Mammary epithelial cell (primary cell): ENCODE results near the gene KCNMA1.

Experiments used
- CTCF ChIP-seq, 2 donors: IDR thresholded peaks in 1 of 2; conservative IDR thresholded peaks in 1 of 2; 2 replicates each; pipeline ENCODE4 v1.5.1; 2011 to 2012; ENCODE audit warnings: inconsistent platforms in 2 of 2, low read length in 2 of 2, mild to moderate bottlenecking in 2 of 2, control low read depth in 1 of 2, low read depth in 1 of 2; ENCODE audit not compliant: insufficient read depth in 1 of 2; ENCODE audit errors: extremely low read depth in 1 of 2
- EZH2 ChIP-seq: IDR thresholded peaks from 2 replicates; pipeline ENCODE4 v1.6.1; 2012; ENCODE audit warnings: low read length, inconsistent platforms, borderline replicate concordance

DNA sequence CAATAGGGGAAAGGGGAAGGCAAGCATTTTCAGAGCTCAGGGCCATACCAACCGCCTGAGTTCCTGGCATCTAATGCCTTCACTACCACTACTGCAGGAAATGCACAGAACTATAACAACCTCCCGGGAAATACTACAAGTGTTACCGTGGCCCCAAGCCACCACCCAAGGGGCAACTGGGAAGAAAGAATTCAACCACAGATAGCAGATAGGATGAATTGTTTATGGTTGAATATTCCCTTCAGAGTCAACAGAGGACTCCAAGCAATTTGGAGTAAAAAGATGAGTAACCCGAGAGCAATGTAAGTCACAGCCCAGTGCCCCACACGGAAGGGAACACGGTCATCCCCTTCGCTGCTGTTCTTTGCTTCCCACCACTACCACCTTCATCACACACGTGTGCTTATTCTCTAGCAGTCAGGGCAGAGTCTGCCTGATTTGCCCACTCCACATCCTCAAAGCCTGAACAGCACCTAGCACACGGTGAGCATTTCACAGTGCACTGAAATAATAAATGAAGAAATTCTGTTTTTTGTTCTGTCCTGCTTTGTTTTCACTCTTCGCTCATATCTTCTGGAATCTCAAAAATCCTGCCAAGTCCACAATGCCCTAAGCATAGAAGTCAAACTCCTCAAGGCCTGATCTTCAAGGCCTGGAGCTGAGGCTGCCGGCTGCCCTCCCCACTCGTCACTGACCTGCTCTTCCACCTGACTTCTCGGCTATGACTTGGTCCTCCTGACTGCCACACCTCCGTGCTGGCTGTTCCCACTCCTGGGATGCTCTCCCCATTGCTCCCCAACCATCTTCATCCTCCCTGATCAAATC, 221.1 kb downstream of the KCNMA1 start:
- TF ChIP-seq EZH2 (no peak), CTCF (conservative IDR thresholded peaks at IDR 0.05 in 1 of 2, IDR thresholded peaks at IDR 0.05 in 1 of 2; ENCODE audit: extremely low read depth in 1 of 2, insufficient read depth in 1 of 2, low read depth in 1 of 2, low read length in 2 of 2) (no peak)
